OCI-LY1 (cell line): Measurements from ENCODE around the gene LTBP1.

ENCODE experiments used
- H2AFZ ChIP-seq: fragments of 200-600 bp; sonication (generic), shearing (Covaris generic); 2 replicates; pipeline ENCODE4 v1.6.0; 2014; ENCODE audit warnings: antibody characterized with exemption, mild to moderate bottlenecking, low read length
- H3F3A ChIP-seq: fragments of 200-600 bp; sonication (generic), shearing (Covaris generic); 2 replicates; pipeline ENCODE4 v1.6.0; 2014; ENCODE audit warnings: mild to moderate bottlenecking, antibody characterized with exemption, low read length, moderate library complexity; ENCODE audit not compliant: insufficient read depth
- H3K27ac ChIP-seq: fragments of 200-600 bp; sonication (generic); 2 replicates; pipeline ENCODE4 v1.5.1; 2014; ENCODE audit warnings: low read length, mixed run types, mild to moderate bottlenecking, low read depth; ENCODE audit not compliant: poor library complexity, severe bottlenecking
- H3K27me3 ChIP-seq: fragments of 200-600 bp; sonication (generic); 2 replicates; pipeline ENCODE4 v1.6.0; 2014; ENCODE audit warnings: antibody characterized with exemption, mild to moderate bottlenecking, low read length, moderate library complexity; ENCODE audit not compliant: insufficient read depth
- H3K36me3 ChIP-seq: fragments of 200-600 bp; sonication (generic); 2 replicates; pipeline ENCODE4 v1.6.1; 2014; ENCODE audit warnings: mild to moderate bottlenecking, antibody characterized with exemption, low read length, moderate library complexity, mixed read lengths; ENCODE audit not compliant: insufficient read depth
- H3K4me1 ChIP-seq: fragments of 200-600 bp; sonication (generic); 2 replicates; pipeline ENCODE4 v1.5.1; 2014; ENCODE audit warnings: mild to moderate bottlenecking, low read length, moderate library complexity; ENCODE audit not compliant: insufficient read depth, severe bottlenecking
- H3K4me2 ChIP-seq: fragments of 200-600 bp; sonication (generic), shearing (Covaris generic); 2 replicates; pipeline ENCODE4 v1.6.1; 2014; ENCODE audit warnings: low read length
- H3K4me3 ChIP-seq: fragments of 200-600 bp; sonication (generic); 2 replicates; pipeline ENCODE4 v1.5.1; 2014; ENCODE audit warnings: low read length, low read depth, mild to moderate bottlenecking, mixed read lengths; ENCODE audit not compliant: poor library complexity, severe bottlenecking
- H3K79me2 ChIP-seq: fragments of 200-600 bp; shearing (Covaris generic); 2 replicates; pipeline ENCODE4 v1.6.1; 2016; ENCODE audit warnings: mixed run types, low read length, mixed read lengths; ENCODE audit not compliant: insufficient read depth
- H3K9ac ChIP-seq: fragments of 200-600 bp; sonication (generic), shearing (Covaris generic); 2 replicates; pipeline ENCODE4 v1.6.1; 2014; ENCODE audit warnings: mild to moderate bottlenecking, low read length, mixed read lengths
- H3K9me2 ChIP-seq: fragments of 200-600 bp; sonication (generic), shearing (Covaris generic); 2 replicates; pipeline ENCODE4 v1.6.1; 2014; ENCODE audit warnings: low read depth, mild to moderate bottlenecking, low read length, mixed read lengths
- H3K9me3 ChIP-seq: fragments of 200-600 bp; shearing (Covaris generic); 2 replicates; pipeline ENCODE4 v1.6.1; 2014; ENCODE audit warnings: low read length, mixed read lengths
- H4K20me1 ChIP-seq: fragments of 200-600 bp; sonication (generic), shearing (Covaris generic); 2 replicates; pipeline ENCODE4 v1.6.0; 2016; ENCODE audit warnings: mild to moderate bottlenecking, low read length; ENCODE audit not compliant: insufficient read depth
- EZH2 ChIP-seq: fragments of 200-600 bp; sonication (generic), shearing (Covaris generic); IDR thresholded peaks from 2 replicates; pipeline ENCODE4 v1.8.0; 2017; ENCODE audit warnings: borderline replicate concordance, mixed run types, mild to moderate bottlenecking, antibody characterized with exemption, low read length, moderate library complexity, mixed read lengths
- TF ChIP-seq, protein P1 (sequence below): fragments of 200-600 bp; sonication (generic), shearing (Covaris generic); IDR thresholded peaks from 2 replicates; pipeline ENCODE4 v1.5.1; 2017; ENCODE audit warnings: mild to moderate bottlenecking, antibody characterized with exemption, low read length, moderate library complexity, mixed read lengths

LTBP1 gene

DNA sequence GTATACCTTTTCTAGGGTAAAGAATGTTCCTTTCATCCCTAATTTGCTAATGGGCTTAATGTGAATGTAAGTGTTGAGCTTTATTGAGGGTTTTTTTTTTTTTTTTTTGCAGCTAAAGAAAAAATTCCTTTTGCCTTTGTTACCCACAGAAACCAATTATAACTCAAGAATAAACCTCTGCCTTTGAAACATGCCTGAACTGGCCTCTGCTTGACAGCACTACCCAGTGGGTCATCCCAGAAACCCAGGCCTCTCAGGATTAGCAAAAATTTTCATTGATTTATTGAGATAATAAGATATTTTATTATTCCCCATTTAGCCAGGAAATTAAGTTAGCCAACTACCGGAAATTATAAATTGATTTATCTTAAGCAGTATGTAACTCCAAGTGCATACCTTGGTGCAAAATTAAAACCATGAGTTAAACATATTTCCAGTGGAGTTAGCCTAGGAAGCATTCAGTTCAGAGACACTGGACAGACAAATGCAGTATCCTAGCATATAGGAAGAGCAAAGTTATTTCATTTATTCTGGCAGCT, 462.7 kb downstream of the LTBP1 start:
- Histone ChIP-seq H3K9me2 (no peaks in the 10 kb centered on the region), H3K79me2 (no peaks in the 10 kb centered on the region), H3K9ac (no peak overlapping the region), H3F3A (no peaks in the 10 kb centered on the region), H3K9me3 (peaks cover 10% of the 10 kb centered on the region; the same call in 1 of the 2 replicates), H3K4me3 (no peak overlapping the region), H3K27ac (no peak overlapping the region), H3K27me3 (no peaks in the 10 kb centered on the region), H3K4me2 (no peak overlapping the region), H4K20me1 (no peaks in the 10 kb centered on the region), H2AFZ (no peak overlapping the region), H3K4me1 (no peaks in the 10 kb centered on the region), H3K36me3 (no peaks in the 10 kb centered on the region; the same call in 1 of the 2 replicates)
- TF ChIP-seq, protein P1, sequence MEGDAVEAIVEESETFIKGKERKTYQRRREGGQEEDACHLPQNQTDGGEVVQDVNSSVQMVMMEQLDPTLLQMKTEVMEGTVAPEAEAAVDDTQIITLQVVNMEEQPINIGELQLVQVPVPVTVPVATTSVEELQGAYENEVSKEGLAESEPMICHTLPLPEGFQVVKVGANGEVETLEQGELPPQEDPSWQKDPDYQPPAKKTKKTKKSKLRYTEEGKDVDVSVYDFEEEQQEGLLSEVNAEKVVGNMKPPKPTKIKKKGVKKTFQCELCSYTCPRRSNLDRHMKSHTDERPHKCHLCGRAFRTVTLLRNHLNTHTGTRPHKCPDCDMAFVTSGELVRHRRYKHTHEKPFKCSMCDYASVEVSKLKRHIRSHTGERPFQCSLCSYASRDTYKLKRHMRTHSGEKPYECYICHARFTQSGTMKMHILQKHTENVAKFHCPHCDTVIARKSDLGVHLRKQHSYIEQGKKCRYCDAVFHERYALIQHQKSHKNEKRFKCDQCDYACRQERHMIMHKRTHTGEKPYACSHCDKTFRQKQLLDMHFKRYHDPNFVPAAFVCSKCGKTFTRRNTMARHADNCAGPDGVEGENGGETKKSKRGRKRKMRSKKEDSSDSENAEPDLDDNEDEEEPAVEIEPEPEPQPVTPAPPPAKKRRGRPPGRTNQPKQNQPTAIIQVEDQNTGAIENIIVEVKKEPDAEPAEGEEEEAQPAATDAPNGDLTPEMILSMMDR: no peak
- TF ChIP-seq EZH2: no peak

- no peak overlapping the region for H3K4me3 ChIP-seq
- H3K9ac ChIP-seq: no peak overlapping the region
- H3K4me2 ChIP-seq: no peak overlapping the region
- no peaks in the 10 kb centered on the region for H3K27me3 ChIP-seq
- no peaks in the 10 kb centered on the region for H3K79me2 ChIP-seq
- no peak overlapping the region for H2AFZ ChIP-seq
- H3K9me2 ChIP-seq: no peaks in the 10 kb centered on the region
- H3F3A ChIP-seq: no peaks in the 10 kb centered on the region
- H3K9me3 ChIP-seq: peaks cover 10% of the 10 kb centered on the region; the same call in 1 of the 2 replicates
- H4K20me1 ChIP-seq: no peaks in the 10 kb centered on the region
- H3K27ac ChIP-seq: no peak overlapping the region
- H3K4me1 ChIP-seq: no peaks in the 10 kb centered on the region
- no peak for TF ChIP-seq EZH2
- TF ChIP-seq, protein P1: no peak
- H3K36me3 ChIP-seq: no peaks in the 10 kb centered on the region; the same call in 1 of the 2 replicates
Measured at GRCh38 chr2:33411765-33412164, 465.0 kb downstream of the LTBP1 start.

GRCh38 chr2:33412920-33413319, 466.2 kb downstream of the LTBP1 start:
- Histone ChIP-seq H3K9me3 (peaks cover 7% of the 10 kb centered on the region; the same call in 1 of the 2 replicates), H3K27me3 (no peaks in the 10 kb centered on the region), H3K4me2 (no peak overlapping the region), H3K4me3 (no peak overlapping the region), H3F3A (no peaks in the 10 kb centered on the region), H3K36me3 (no peaks in the 10 kb centered on the region), H2AFZ (no peak overlapping the region), H3K27ac (no peak overlapping the region), H3K9me2 (no peaks in the 10 kb centered on the region), H4K20me1 (no peaks in the 10 kb centered on the region), H3K4me1 (no peaks in the 10 kb centered on the region), H3K9ac (no peak overlapping the region), H3K79me2 (no peaks in the 10 kb centered on the region)
- TF ChIP-seq, protein P1: peak; percentile 37
- TF ChIP-seq EZH2: no peak
